GM19463 (cell line): Measurements from ENCODE around the gene LRRC32.
A peak's percentile ranks its signal among the peaks of the same experiment; 100 is the strongest.

Experiments used
- ATAC-seq: cut with Tn5 transposase; IDR thresholded peaks from one replicate; pipeline ENCODE4 v1.9.1; 2021; ENCODE audit warnings: mild to moderate bottlenecking, moderate library complexity; ENCODE audit not compliant: unreplicated experiment

The LRRC32 gene

GRCh38 chr11:76700177-76701100 lies 29.9 kb upstream of the LRRC32 start:
- ATAC-seq = no peak

DNA sequence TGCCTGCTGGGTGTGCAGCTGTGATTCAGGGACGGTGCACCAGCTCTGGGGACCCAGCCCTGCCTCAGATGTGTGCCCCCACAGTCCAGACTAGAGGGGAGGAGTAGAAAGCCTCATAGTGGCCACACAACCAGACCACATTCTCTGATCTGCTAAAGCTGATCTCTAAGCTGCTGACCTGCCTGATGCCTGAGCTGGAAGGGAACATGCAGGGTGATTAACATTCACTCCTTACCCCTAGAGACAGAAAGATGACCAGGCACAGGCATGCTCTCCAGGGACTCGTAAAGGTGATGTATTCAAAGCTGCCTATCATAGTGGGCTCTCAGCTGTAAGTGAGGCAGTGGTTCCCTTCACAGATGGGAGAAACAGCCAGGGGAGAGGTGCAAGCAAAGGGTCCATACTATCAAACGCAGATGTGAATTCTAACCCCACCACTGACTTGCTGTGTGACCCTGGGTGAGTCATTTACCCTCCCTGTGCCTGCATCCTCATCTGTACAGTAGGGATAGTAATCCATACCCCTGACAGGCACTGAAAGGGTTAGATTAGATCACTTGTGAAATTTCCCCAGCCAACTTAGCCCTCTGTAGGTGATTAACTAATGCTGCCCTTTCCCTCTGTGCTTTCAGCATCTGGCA lies 29.0 kb upstream of the LRRC32 start:
- ATAC-seq = no peak

GRCh38 chr11:76698321-76699043 lies 27.9 kb upstream of the LRRC32 start:
- ATAC-seq = no peak

DNA sequence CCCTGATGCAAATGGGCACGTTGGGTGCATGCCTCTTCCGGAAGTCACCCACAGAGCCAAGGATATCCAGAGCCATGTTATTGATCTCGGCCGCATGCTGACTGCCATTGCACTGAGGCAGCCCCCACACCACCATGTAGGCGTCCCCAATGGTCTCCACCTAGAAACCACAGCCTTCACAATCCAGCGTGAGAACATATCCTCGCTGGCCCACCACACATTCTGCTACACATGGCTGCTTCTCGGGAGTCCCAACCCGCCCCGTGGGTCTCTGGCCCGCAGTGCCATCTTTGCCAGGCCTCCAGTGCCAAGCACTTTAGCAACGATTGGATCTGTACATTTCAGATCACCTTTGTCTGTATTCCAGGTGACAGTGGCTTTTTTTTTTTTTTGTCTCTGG lies 26.2 kb upstream of the LRRC32 start:
- no peak for ATAC-seq

- no peak for ATAC-seq
These were observed 25.2 kb upstream of the LRRC32 start for GRCh38 chr11:76695771-76696170.

- no peak for ATAC-seq
These were observed 24.6 kb upstream of the LRRC32 start for GRCh38 chr11:76695133-76695532.

GRCh38 chr11:76694664-76695063 lies 24.1 kb upstream of the LRRC32 start:
- no peak for ATAC-seq

DNA sequence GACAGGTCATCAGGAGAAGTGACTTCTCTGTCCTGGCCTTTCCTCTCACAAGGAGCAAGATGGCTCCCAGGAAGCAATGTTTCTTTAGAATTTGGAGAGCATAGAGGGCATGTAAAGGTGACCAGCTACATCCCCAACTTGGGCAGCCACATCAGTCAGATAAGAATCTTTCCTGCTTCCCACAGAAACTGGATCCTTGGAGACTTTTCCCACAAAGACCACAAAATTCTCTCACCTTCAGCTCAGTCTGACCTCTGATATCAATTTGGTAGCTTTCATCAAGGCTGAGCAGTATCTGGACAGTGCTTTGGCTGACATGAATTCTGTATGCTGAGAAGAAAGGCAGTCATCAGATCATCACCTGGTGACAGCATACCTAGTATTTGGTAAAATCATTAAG lies 23.3 kb upstream of the LRRC32 start:
- no peak for ATAC-seq

DNA sequence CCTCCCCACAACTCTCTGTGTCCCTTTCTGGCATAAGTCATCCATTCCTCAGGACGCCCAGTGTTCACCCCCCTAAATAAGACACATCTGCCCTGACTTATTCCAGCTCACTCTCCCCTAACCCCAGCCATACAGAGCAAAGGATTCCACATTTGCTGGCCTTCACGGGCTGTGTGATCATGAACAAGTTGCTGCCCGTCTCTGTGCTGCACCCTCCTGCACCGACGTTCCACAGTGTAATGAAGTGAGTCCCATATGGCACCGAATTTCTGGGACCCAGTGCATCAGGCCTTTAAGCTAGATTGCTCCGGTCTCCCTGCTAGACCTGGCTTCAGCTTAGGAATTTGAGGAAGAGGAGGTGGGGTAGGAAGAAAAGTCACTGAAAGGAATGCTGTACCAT lies 22.4 kb upstream of the LRRC32 start:
- no peak for ATAC-seq

DNA sequence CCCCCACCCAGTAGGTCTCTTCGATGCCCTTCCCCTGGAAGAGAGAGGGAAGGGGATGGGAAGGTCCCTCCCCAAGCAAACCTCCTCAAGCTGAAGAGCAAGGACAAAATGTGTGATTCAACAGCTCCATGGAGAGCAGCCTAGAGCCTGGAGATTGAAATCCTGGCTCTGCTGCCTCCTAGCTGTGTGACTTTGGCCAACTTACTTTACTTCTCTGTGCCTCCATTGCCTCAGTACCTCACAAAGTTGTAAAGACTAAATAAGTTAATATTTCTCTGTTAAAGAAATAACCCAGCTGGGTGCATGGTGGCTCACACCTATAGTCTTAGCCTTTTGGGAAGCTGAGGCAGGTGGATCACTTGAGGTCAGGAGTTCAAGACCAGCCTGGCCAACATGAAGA lies 21.1 kb upstream of the LRRC32 start:
- ATAC-seq = no peak

GRCh38 chr11:76690736-76691135 lies 20.2 kb upstream of the LRRC32 start:
- no peak for ATAC-seq

DNA sequence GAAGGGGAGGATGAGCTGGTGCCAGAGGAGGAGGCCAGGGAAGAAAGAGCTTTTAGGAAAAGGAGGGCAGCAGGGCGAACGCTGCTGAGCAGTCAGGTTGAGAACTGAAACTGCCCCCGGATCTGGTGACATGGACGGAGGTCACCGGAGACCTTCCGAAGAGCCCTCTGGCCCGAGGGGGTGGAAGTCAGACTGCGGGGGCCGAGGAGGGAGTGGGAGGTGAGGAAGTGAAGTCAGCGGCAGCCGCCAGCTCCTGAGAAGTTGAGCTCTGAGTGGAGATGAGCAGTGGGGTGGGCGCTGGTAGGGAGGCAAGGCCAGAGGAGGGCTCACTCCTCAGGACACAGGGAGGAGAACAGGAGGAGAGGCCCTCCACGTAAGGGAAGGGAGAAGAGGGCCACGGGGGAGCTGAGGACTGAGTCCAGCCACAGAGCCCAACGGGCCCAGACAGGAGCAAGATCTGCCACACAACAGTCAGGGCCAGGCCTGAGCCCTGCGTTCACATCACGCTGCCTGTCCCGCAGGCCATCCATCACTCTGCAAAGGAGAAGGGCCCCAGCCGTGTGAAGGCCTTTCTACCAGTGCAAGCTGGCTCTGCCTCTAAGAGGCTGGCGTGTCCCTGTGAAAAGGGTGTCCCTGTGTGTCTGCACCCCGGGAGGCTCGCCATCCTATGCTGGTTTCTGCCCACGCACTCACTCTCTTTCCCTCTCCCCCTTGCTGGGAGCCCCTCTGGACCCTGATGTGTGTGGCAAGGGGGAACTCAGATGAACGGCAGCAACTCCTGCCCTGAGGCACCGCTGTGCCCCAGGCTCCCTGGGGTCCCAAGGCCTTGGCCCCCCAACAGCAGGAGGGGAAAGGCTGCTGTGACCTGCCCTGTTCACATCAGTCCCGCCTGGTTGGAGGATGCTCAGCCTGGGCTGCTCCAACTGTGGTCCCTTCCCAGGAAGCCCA lies 19.0 kb upstream of the LRRC32 start:
- no peak for ATAC-seq

- ATAC-seq = no peak
These were observed 17.6 kb upstream of the LRRC32 start for GRCh38 chr11:76688146-76688545.

GRCh38 chr11:76686261-76687079 lies 15.9 kb upstream of the LRRC32 start:
- peak; percentile 36 for ATAC-seq

- ATAC-seq = no peak
These were observed 15.3 kb upstream of the LRRC32 start for GRCh38 chr11:76685831-76686230.

DNA sequence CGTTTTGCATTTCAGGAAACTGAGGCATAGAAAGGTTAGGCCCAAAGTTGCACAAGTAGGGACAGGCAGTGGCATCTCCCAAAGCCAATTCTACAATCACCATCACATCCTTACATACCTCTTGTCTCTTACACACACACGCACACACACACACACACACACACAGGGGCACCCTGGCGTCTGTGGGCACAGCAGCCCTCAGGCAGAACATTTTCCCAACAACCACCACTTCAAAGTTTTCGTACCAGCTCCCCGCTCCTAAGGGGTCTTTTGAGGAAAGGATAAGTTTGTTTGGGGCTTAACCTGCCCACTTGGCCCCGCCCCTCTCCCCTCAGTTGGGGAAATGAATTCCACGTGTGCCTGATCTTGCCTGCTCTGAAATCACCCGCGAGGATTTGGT lies 14.7 kb upstream of the LRRC32 start:
- ATAC-seq = no peak

GRCh38 chr11:76684516-76684915 lies 14.0 kb upstream of the LRRC32 start:
- no peak for ATAC-seq

DNA sequence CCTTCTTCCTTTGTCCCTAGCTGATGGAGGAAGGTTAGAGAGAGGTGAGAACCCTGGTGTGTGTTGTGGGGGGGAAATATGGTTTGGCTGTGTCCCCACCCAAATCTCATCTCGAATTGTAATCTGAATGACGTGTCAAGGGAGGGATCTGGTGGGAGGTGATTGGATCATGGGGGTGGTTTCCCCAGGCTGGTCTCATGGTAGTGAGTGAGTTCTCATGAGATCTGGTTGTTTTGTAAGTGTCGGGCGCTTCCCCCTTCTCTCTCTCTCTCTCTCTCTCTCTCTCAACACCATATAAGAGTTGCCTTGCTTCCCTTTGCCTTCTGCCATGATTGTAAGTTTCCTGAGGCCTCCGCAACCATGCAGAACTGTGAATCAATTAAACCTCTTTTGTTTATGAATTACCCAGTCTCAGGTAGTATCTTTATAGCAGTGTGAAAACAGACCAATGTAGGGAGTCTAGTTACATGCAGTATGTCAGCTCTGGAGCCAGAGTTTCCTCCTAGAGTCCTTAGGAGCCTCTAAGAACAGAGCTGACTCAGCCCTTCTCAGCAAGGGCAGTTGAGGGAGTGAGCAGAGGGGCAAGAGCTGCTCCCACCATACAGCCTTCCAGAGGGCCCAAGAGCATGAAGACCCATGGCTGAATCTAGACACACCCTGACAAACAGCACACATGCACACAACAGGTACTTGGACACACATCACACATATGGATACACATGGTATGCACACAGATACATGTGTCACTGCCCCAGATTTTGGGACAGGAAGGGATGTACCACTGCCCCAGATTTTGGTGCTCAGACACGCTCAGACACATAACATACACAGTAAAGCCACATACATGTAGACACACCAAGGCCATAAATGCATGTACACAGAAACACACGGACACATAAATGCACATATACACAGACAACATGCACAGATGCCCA lies 12.9 kb upstream of the LRRC32 start:
- no peak for ATAC-seq

- ATAC-seq = no peak
These were observed 12.1 kb upstream of the LRRC32 start for GRCh38 chr11:76682684-76683083.
